ENCODE measurements around the gene SGPL1. TPM values are rescaled to one million over a fixed set of nuclear protein-coding genes. Genes with fewer than 3 reads are reported as not detected.
"Not testable (repeated sequence)": the region's sequence is repeated elsewhere in the genome, so short reads cannot be mapped to it uniquely, and the experiment has no call there.

SGPL1 gene
- total RNA-seq, 1 experiment from 2014 or later = 14.1 TPM

GRCh38 chr10:70906031-70906783 is 90.5 kb downstream of the SGPL1 start:
- DNase-seq (ENCODE audit: low read depth) = no peak

- no peak for DNase-seq (ENCODE audit: low read depth)
Measured at GRCh38 chr10:70906953-70907636, 91.3 kb downstream of the SGPL1 start.

- no peak for DNase-seq (ENCODE audit: low read depth)
Measured at GRCh38 chr10:70907637-70908405, 92.1 kb downstream of the SGPL1 start.

- no peak for DNase-seq (ENCODE audit: low read depth)
Measured at GRCh38 chr10:70908406-70909296, 92.9 kb downstream of the SGPL1 start.

GRCh38 chr10:70909326-70909935 is 93.7 kb downstream of the SGPL1 start:
- DNase-seq (ENCODE audit: low read depth) = no peak

GRCh38 chr10:70910486-70911341 is 95.0 kb downstream of the SGPL1 start:
- DNase-seq (ENCODE audit: low read depth) = no peak

GRCh38 chr10:70911386-70911785 is 95.6 kb downstream of the SGPL1 start:
- DNase-seq (ENCODE audit: low read depth) = no peak

GRCh38 chr10:70912556-70912955 is 96.8 kb downstream of the SGPL1 start:
- DNase-seq (ENCODE audit: low read depth) = no peak

- DNase-seq (ENCODE audit: low read depth) = no peak
Measured at GRCh38 chr10:70913191-70913892, 97.6 kb downstream of the SGPL1 start.

- no peak for DNase-seq (ENCODE audit: low read depth)
Measured at GRCh38 chr10:70913893-70914240, 98.1 kb downstream of the SGPL1 start.

GRCh38 chr10:70914316-70914864 is 98.6 kb downstream of the SGPL1 start:
- no peak for DNase-seq (ENCODE audit: low read depth)

GRCh38 chr10:70915206-70915605 is 99.5 kb downstream of the SGPL1 start:
- no peak for DNase-seq (ENCODE audit: low read depth)

GRCh38 chr10:70915806-70916205 is 100.1 kb downstream of the SGPL1 start:
- DNase-seq (ENCODE audit: low read depth) = no peak

- DNase-seq (ENCODE audit: low read depth) = no peak
Measured at GRCh38 chr10:70916241-70916640, 100.5 kb downstream of the SGPL1 start.

- no peak for DNase-seq (ENCODE audit: low read depth)
Measured at GRCh38 chr10:70917226-70917625, 101.5 kb downstream of the SGPL1 start.

- DNase-seq (ENCODE audit: low read depth) = no peak
Measured at GRCh38 chr10:70917635-70918034, 101.9 kb downstream of the SGPL1 start.

- DNase-seq (ENCODE audit: low read depth) = no peak
Measured at GRCh38 chr10:70918851-70919530, 103.2 kb downstream of the SGPL1 start.

- DNase-seq (ENCODE audit: low read depth) = not testable (repeated sequence)
Measured at GRCh38 chr10:70919906-70920305, 104.2 kb downstream of the SGPL1 start.

GRCh38 chr10:70920519-70920918 is 104.8 kb downstream of the SGPL1 start:
- DNase-seq (ENCODE audit: low read depth) = no peak

Measured in RPMI7951 (cell line).